Endothelial cell of umbilical vein (primary cell): ENCODE results near the gene CDK19.

Source experiments
- EZH2 ChIP-seq: IDR thresholded peaks from 2 replicates; pipeline ENCODE4 v1.6.1; 2012; ENCODE audit warnings: borderline replicate concordance, low read depth, mild to moderate bottlenecking, moderate library complexity, low read length, inconsistent platforms; ENCODE audit not compliant: severe bottlenecking
- FOS ChIP-seq: IDR thresholded peaks from 2 replicates; pipeline ENCODE4 v1.6.1; 2011; ENCODE audit warnings: mild to moderate bottlenecking, low read length, moderate library complexity, borderline replicate concordance; ENCODE audit not compliant: insufficient read depth
- GATA2 ChIP-seq: IDR thresholded peaks from 2 replicates; pipeline ENCODE4 v1.7.0; 2011; ENCODE audit warnings: low read depth, mild to moderate bottlenecking, moderate library complexity, mixed read lengths, low read length; ENCODE audit not compliant: insufficient read length, insufficient read depth
- MYC ChIP-seq: IDR thresholded peaks from one replicate; pipeline ENCODE4 v1.6.1; 2011; ENCODE audit warnings: mild to moderate bottlenecking, low read depth, low read length
- POLR2A ChIP-seq: IDR thresholded peaks from 2 replicates; pipeline ENCODE4 v1.6.1; 2012; ENCODE audit warnings: low read depth, mild to moderate bottlenecking, control low read depth, low read length
- POLR2AphosphoS5 ChIP-seq: IDR thresholded peaks from 2 replicates; pipeline ENCODE4 v1.6.1; 2012; ENCODE audit warnings: low read depth, mild to moderate bottlenecking, control low read depth, low read length, moderate library complexity; ENCODE audit not compliant: insufficient read depth
- TF ChIP-seq, protein P1 (sequence below), 2 donors: IDR thresholded peaks; 1 replicate in 1 of 2; 2 replicates in 1 of 2; pipeline ENCODE4 v1.5.1; 2011; ENCODE audit warnings: low read length in 2 of 2, mild to moderate bottlenecking in 2 of 2, moderate library complexity in 2 of 2, control low read depth in 1 of 2, inconsistent platforms in 1 of 2, low read depth in 1 of 2; ENCODE audit not compliant: insufficient read depth in 1 of 2; ENCODE audit errors: extremely low read depth in 1 of 2
- TF ChIP-seq, protein P2 (sequence below): IDR thresholded peaks from 2 replicates; pipeline ENCODE4 v1.6.1; 2011; ENCODE audit not compliant: insufficient read depth, insufficient read length

DNA sequence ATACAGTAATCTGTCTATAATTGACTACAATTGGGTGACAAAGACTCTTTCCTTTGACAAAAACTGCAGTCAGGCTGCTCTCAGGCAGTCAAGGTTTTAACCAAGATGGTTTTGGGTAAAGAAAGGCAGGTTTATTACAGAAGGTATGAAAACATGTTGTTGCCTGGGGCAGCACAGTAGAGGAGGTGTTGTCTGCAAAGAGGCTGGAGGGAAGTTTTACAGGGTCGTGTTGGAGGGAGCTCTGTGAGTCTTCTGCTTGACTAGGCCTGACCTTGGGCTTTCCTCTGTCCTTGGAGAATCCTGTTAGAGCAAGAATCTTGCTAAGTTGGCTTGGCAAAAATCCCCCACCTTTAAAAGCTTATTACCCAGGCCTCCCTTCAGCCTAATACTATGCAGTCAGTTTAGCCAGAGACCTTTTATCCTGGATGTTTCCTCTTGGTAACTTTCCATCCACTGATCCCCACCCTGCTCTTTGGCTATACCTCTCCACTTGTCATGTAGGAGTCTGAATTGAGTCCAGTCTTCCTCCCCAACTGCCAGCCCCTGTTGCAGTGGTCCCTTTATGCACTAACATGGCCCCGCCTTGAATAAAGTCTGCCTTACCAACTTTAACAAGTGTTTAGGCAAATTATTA, 195.9 kb downstream of the CDK19 start:
- TF ChIP-seq, protein P1, sequence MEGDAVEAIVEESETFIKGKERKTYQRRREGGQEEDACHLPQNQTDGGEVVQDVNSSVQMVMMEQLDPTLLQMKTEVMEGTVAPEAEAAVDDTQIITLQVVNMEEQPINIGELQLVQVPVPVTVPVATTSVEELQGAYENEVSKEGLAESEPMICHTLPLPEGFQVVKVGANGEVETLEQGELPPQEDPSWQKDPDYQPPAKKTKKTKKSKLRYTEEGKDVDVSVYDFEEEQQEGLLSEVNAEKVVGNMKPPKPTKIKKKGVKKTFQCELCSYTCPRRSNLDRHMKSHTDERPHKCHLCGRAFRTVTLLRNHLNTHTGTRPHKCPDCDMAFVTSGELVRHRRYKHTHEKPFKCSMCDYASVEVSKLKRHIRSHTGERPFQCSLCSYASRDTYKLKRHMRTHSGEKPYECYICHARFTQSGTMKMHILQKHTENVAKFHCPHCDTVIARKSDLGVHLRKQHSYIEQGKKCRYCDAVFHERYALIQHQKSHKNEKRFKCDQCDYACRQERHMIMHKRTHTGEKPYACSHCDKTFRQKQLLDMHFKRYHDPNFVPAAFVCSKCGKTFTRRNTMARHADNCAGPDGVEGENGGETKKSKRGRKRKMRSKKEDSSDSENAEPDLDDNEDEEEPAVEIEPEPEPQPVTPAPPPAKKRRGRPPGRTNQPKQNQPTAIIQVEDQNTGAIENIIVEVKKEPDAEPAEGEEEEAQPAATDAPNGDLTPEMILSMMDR (IDR thresholded peaks at IDR 0.05; ENCODE audit: extremely low read depth in 1 of 2, insufficient read depth in 1 of 2, low read depth in 1 of 2, low read length in 2 of 2), result no peak
- no peak for TF ChIP-seq EZH2
- no peak for TF ChIP-seq POLR2A
- TF ChIP-seq, protein P2, sequence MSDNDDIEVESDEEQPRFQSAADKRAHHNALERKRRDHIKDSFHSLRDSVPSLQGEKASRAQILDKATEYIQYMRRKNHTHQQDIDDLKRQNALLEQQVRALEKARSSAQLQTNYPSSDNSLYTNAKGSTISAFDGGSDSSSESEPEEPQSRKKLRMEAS, result no peak
- no peak for TF ChIP-seq POLR2AphosphoS5
- no peak for TF ChIP-seq MYC
- no peak for TF ChIP-seq GATA2
- no peak for TF ChIP-seq FOS
